Activated CD4-positive, alpha-beta T cell treated with anti-CD3 and anti-CD28 coated beads, Interleukin-2, amount 50 U/mL, for 24 hours (primary cell): ENCODE data around the gene VPS13D.

ENCODE experiments used
- DNase-seq, 2 donors: peaks; one replicate each; pipeline ENCODE4 v3.0.0-alpha.2; 2020; ENCODE audit warnings: low read depth in 1 of 2, low spot score in 1 of 2

VPS13D gene

DNA sequence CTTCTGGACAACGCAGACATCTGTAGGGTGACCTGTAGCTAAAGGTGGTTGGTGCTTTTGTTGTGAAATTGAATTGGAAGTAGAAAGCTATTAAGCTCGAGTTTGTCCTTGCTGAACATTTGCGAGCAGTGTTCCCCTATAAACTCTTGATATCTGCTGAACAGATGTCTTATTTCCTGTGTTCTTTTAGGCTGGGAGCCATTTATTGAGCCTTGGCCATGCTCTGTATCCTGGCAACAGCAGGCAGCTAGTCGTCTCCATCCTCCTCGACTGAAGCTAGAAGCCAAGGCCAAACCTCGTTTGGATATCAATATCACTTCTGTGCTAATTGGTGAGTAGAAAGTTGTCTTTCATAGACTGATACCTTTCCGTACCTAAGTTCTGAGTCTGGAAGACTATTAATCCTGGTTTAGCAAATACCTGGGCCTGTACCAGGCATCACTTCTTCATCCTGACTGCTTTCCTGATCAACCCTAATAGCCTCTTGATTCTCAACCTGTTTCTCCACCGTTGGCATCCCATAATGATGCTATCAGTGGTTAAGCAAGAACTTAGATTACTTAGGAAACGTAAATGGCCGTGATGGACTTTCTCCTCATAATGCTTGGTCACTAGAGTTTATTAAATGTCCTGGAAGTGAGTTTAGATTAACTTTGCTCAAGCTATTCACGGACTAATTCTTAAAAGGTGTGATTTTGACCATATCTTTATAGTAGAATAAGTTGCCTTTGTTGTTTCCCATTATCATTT is 103.4 kb downstream of the VPS13D start:
- no peak for DNase-seq

DNA sequence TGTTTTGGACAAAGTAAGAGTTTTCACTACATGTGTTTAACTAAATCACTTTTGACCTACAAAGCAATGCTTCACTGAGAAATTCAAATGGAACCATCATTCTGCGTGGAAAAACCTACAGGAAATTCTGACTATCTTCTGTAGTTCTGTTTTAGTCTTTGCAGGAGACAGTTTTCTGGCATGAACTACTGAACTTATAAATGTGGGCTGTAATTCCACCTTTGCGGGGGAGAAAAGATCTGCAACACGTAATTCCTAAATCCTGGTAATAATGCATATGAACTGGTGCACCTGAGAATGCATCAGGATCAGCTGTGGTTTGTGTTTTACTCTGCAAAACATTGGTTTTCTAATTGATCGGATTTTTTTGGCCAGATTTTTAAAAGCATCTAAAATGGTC is 106.0 kb downstream of the VPS13D start:
- DNase-seq: no peak

GRCh38 chr1:12336413-12336812 is 106.6 kb downstream of the VPS13D start:
- no peak for DNase-seq

- no peak for DNase-seq
Observed at GRCh38 chr1:12338017-12338416, 108.2 kb downstream of the VPS13D start.

- DNase-seq: no peak
Observed at GRCh38 chr1:12338823-12339222, 109.0 kb downstream of the VPS13D start.

- no peak for DNase-seq
Observed at GRCh38 chr1:12339396-12339795, 109.6 kb downstream of the VPS13D start.

DNA sequence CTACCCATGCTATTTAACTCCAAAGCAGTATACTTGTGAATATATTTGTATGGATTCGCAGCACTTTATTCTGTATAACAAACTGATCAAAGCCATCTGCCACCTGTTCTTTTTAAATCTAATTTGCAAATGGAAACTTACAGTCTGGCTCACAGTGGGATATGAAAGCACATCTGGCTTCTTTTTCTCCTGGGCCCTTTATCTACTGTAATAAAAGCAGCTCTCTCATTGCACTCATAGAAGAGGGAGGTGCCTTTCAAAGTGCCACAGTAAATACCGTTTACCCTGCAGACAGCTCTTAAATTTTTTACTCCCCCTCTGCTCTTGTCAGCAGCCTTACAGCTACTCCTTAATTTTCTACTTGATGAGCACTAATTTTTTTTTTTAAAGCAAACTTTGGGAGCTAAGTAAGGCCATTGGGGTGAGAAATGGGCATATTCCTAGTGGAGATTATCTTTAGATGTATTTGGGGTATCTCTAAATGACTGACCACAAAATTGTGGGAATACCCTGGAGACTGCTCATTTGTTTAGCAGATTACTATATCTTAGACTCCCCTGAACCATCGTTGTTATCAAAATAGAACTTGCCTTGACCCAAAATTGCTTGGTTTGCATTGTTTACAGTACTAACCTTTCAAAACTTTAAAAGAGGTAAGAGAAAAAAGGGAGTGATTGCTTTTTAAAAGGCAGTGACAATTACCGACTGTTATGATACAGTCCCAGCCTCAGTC is 110.1 kb downstream of the VPS13D start:
- DNase-seq: no peak

DNA sequence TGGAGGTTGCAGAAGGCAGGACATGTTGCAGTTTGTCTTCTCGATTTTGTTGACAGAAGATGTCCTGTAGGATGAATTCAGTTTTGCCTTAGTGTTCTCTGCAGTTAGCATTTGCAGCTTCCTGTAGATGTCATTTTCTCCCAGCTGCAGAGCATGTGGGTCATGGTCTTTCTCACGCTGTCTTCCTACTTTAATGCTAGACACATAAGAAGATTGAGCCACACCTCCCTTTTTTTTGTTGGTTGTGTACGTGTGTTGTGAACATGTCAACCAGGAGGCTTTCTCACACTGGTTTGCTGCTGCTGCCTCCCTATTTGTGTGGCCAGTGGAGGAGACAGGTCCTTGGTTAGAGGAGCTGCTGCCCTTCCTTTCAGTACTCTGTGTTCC is 110.7 kb downstream of the VPS13D start:
- DNase-seq: no peak

- no peak for DNase-seq
Observed at GRCh38 chr1:12341667-12342066, 111.8 kb downstream of the VPS13D start.

- DNase-seq: no peak
Observed at GRCh38 chr1:12342401-12343003, 112.7 kb downstream of the VPS13D start.

- DNase-seq: no peak
Observed at GRCh38 chr1:12343823-12344487, 114.1 kb downstream of the VPS13D start.

GRCh38 chr1:12344596-12345349 is 114.9 kb downstream of the VPS13D start:
- DNase-seq: no peak

DNA sequence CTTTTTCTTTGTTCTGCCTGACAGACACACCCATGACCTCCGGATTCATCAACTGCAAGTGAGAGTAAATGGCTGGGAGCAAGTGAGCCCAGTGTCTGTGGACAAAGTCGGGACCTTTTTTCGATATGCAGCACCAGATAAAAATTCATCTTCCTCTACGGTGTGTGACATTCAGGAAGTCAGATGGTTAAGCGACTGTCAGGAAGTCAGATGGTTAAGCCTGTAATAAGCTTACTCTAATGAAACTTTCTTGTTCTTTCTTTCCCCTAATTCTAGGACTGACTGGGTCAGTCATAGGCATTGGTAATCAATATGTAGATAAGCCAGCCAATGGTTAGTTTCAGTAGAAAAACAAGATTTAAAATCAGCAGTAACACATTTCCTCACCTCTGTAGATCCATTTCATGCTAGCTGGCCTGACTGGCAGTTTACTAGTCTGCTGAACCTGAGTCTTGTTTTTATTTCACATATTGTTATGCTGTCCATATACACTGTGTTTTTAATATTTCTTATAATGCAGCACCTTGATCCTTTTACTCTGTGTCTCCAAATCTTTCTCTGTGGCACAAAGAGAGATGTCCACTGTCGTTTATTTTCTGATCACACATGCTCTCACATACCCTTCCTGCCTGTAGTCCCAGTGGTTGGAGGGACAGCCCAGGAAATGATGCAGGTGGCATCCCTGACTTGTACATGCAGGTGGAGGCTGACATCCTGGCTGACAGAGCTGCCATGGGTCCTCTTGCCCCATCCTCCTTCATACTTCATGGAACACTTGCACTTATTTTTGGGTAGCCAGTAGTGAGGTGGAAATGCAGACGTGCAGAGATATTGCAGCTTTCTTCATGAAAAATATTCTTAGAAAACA is 115.8 kb downstream of the VPS13D start:
- DNase-seq: no peak

GRCh38 chr1:12346483-12347151 is 116.8 kb downstream of the VPS13D start:
- DNase-seq: no peak

GRCh38 chr1:12348113-12348512 is 118.3 kb downstream of the VPS13D start:
- no peak for DNase-seq

- no peak for DNase-seq
Observed at GRCh38 chr1:12353981-12354380, 124.2 kb downstream of the VPS13D start.

GRCh38 chr1:12356004-12356890 is 126.4 kb downstream of the VPS13D start:
- no peak for DNase-seq

DNA sequence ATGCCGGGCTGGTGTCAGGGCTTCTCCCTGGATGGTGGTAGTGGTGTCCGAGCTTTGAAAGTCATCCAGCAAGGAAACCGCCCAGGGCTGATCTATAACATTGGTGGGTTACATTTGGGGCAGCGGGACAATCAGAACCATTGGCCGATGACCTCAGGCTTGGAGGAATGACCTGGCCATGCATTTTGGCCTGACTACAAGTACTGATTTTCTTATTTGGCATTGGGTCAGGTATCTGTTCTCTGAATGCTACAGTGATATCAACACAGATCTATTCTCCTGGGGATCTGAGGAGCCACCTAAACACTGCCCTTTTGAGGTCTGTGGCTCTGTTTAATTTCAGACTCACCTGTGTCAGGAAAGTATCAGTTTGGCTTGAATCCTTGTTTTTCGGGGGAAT is 128.7 kb downstream of the VPS13D start:
- DNase-seq: no peak
